NCI-H1694 treated with DMSO at 0.1 percent for 48 hours (cell line): ENCODE measurements around the gene OR2T34.
A peak's percentile ranks its signal among the peaks of the same experiment; 100 is the strongest.
"Not testable (repeated sequence)": the region's sequence is repeated elsewhere in the genome, so short reads cannot be mapped to it uniquely, and the experiment has no call there.

Experiments used
- DNase-seq: peaks from one replicate; lab custom pipeline; 2025; lab: John Stamatoyannopoulos, UW

OR2T34 gene

DNA sequence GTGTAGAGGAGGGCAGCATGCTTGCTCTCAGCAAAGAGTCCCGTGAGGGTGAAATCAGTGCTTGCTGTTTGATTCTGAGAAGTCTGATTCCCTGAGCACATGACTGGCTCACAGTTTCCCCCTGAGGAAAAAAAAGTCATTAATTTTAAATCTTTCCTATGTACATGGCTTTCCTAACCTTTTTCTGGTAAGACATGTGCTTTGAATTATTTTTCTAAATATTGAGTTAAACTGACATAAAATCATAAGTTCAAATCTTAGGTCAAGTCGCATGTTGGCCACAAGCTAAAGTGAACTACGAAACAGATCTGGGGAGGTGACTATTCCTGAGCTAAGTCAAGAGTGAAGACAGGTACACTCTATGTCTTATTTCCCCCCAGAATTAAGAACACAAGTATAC, at the start of gene OR2T34:
Gene OR2T34, minus strand, starts transcription at position 101 of the 400 bp plus-strand sequence. Its CDS starts 0 bp downstream, at position 101.
- not testable (repeated sequence) for DNase-seq

DNA sequence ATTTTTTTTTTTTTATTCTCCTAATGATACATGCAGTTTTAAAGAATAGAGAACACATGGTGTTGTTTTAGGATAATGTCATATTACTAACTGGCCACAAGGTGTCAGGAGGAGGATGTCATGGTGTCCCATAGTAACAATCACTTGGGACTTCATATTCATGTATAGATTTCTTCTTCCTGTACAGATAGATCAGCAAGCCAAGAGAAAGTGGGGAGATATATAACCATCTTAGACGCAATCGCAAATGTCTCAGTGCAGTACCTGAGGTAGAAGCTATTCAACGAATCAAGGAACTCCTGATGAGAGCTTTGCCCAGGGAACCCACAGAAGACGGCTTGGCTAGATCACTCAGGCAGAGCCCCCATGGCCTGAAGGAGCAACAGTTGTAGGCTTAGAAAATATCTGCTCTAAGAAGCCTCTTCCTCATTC, 48.0 kb upstream of the OR2T34 start:
- peak; percentile 69 for DNase-seq

DNA sequence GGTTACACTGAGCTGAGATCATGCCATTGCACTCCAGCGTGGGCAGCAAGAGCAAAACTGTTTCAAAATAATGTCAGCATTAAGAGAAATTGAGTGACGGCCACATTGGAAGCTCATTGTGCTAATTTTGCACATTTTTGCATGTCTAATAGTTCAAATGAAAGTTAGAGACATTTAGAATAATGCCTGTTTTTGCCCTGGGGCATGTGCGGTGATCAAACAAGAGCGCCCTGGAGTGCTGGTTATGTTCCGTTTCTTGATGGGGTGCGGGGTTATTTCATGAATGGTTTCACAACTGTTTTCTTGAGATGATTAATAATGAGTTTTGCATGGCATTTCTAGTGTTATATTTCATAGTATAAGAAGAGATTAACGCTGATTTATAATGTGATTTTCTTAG, 47.2 kb upstream of the OR2T34 start:
- no peak for DNase-seq

- peak; percentile 67 for DNase-seq
Observed at GRCh38 chr1:248618878-248619277, 44.3 kb upstream of the OR2T34 start.

- DNase-seq = no peak
Observed at GRCh38 chr1:248618119-248618518, 43.6 kb upstream of the OR2T34 start.

DNA sequence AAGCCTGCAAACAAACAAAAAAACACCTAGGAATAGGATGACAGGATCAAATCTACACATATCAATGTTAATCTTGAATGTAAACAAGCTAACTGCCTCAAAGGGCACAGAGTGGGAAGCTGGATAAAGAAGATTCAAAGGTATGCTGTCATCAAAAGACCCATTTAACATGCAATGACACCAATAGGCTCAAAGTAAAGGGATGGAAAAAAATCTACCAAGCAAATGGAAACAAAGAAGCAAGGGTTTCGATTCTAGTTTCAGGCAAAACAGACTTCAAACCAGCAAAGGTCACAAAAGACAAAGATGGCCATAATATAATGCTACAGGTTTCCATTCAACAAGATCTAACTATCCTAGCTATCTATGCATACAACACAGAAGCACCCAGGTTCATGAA, 39.2 kb upstream of the OR2T34 start:
- no peak for DNase-seq

GRCh38 chr1:248611883-248612414, 37.4 kb upstream of the OR2T34 start:
- DNase-seq = no peak

DNA sequence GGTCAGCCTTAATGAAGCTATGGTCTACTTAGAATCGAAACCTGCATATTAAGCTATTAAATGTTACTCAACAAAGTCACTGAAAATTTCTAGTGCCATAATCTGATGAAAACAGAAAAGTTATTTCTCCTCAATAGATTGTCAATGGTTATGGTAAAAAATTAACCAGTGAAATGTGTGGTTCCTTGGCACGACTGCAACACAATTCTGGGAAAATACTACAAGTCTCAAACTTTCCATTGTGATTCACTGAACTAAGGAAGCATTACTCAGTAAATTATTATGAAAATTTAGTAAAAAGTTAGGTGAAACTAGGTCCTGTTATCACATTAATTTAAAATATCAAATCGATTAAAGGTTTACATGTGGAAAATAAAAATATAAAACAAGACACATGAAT, 35.7 kb upstream of the OR2T34 start:
- no peak for DNase-seq

DNA sequence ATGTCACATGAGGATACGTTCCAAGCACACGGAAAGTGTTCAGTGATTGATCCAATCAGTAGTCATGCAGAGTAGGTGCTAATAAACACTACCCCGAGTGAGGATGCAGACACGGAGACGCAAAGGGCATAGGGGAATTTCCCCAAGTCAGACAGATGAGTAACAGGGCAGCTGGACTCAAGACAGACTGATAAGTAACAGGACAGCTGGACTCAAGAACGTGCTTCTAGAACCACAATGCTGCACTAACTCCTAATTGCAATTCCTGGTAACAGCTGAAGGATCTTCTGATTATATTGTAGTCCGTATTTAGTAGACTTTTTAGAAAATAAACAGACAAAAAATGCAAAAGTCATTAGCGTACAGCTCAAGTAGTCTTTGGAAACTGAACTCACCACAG, 24.8 kb upstream of the OR2T34 start:
- DNase-seq = no peak

GRCh38 chr1:248597589-248597988, 23.0 kb upstream of the OR2T34 start, which contains the start of gene OR2T10:
TSS of gene OR2T10 (minus strand) at chr1:248597700. CDS start at chr1:248593768, 3,932 bp downstream.
- DNase-seq = no peak

- DNase-seq = no peak
Observed at GRCh38 chr1:248596615-248597014, 22.1 kb upstream of the OR2T34 start.

DNA sequence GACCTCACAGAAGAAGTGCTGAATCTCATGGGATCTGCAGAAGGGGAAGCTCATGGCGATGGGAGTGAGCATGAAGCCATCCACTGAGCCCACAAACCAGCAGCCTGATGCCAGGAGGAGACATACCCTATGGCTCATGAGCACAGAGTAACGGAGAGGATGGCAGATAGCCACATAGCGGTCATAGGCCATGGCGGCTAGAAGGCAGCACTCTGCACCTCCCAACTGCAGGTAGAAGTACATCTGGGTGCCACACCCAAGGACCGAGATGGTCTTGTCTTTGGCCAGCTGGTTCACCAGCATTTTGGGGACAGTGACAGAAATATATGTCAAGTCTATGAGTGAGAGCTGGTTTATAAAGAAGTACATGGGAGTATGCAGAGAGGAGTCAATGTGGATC, 18.7 kb upstream of the OR2T34 start:
- DNase-seq = no peak

GRCh38 chr1:248592655-248593054, 18.1 kb upstream of the OR2T34 start:
- no peak for DNase-seq

GRCh38 chr1:248590055-248590454, 15.5 kb upstream of the OR2T34 start:
- no peak for DNase-seq

DNA sequence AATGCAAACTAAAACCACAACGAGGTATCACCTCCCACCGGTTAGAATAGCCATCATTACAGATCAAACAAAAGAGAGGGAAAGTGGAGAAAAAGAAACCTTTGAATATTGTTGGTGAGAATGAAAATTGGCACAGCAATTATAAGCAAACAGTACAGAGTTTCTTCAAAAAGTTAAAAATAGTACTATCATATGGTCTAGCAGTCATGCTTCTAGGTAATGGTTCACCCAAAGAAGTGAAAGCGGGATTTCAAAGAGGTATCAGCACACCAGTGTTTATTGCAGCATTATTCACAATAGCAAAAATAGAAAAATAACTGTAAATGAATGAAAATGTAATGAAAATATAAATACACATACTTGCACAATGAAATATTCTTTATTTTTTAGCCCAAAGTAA, 14.8 kb upstream of the OR2T34 start:
- no peak for DNase-seq

GRCh38 chr1:248585266-248585665, 10.7 kb upstream of the OR2T34 start:
- no peak for DNase-seq

- DNase-seq = no peak
Observed at GRCh38 chr1:248576260-248576980, 1.9 kb upstream of the OR2T34 start.

DNA sequence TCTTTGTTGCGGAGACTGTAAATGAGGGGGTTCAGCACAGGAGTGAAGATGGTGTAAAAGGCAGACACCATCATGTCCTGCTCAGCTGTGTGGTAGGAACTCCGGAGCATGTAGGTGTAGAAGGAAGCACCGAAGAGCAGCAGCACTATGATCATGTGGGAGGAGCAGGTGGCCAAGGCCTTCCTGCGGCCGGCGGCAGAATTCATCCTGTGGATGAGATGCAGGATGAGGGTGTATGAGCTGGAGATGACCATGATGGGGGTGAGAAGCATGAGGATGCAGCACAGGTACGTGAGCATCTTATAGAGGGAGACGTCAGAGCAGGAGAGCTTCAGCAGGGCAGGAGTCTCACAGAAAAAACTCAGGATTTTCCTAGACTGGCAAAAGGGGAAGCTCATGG, 701 bp downstream of the OR2T34 start:
- DNase-seq = not testable (repeated sequence)

DNA sequence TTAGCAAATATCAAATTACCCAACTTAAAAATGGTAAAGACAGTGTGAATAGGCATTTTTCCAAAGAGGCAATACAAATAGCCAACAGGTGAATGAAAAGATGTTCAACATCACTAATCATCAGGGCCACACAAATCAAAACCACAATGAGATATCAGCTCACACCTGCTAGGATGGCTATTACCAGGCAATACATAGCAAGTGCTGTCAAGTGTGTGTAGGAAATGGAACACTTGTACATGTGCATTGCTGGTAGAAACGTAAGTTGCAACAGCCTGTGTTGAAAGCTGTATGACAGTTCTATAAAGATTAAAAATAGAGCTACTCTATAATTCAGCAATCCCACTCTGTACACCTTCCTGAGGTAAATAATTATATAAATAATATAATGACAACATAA, 2.5 kb downstream of the OR2T34 start:
- DNase-seq = not testable (repeated sequence)

- not testable (repeated sequence) for DNase-seq
Observed at GRCh38 chr1:248570811-248571210, 3.7 kb downstream of the OR2T34 start.

- not testable (repeated sequence) for DNase-seq
Observed at GRCh38 chr1:248569049-248569448, 5.5 kb downstream of the OR2T34 start.

GRCh38 chr1:248565530-248566373, 8.8 kb downstream of the OR2T34 start:
- DNase-seq = not testable (repeated sequence)

DNA sequence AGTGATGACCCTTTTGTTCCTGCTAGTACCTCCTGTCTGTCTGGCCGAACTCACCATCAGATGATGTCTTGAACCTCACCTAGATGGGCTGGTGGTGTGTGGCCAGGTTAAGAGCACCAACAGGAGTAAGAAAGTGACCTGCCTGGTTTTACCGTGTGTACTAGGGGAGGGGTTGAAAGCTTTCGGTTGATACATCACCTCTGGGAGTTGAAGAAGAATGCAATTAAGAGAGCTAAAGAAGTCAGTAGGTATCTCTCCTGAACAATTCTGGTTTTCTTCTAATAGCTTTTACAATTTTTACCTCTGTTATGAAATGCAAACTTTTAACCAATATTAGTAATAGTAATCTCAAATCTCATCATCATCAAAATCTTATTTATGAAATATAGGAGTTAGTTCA, 11.9 kb downstream of the OR2T34 start, which contains the start of gene OR2T29:
Gene OR2T29, minus strand, starts transcription at position 101 of the 400 bp plus-strand sequence. CDS start 3,281 bp downstream, outside the sequence.
- DNase-seq = not testable (repeated sequence)
